ENCODE data around the gene GNG11. TPM values are rescaled to one million over a fixed set of nuclear protein-coding genes. Genes with fewer than 3 reads are reported as not detected.

Gene GNG11
- total RNA-seq, 2 experiments from 2014 or later, result not detected

DNA sequence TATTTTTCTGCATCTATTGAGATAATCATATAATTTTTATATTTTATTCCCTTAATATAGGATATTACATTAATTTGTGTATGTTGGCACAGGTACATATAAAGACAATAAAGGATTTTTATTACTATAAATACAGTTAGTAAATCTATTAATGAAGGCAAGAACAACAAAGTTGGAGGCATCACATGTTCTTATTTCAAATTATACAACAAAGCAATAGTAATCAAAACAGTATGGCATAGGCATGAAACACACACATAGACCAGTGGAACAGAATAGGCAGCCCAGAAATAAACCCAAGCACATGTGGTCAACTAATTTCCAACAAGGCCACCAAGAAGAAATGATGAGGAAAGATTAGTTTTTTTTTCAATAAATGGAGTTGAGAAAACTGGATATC is 42.2 kb upstream of the GNG11 start:
- ATAC-seq (ENCODE audit: poor library complexity), result no peak
- Mint-ChIP-seq H3K36me3 (ENCODE audit: low read depth) (no peaks in the 10 kb centered on the region), H3K27ac (no peak overlapping the region), H3K4me3 (no peak overlapping the region), H3K4me1 (ENCODE audit: low read depth) (no peaks in the 10 kb centered on the region), H3K27me3 (no peaks in the 10 kb centered on the region), H3K9me3 (peaks cover 4% of the 10 kb centered on the region)
- no peaks in the 10 kb centered on the region for H3K9me3 ChIP-seq (ENCODE audit: control insufficient read depth in 1 of 2, insufficient read depth in 1 of 2, low read length in 2 of 2)
- ChIA-PET CTCF (no interaction called here), POLR2A (no interaction called here)
- no peak overlapping the region for H3K4me3 ChIP-seq (ENCODE audit: low read length)
- no peak for DNase-seq
- TF ChIP-seq, protein P1, sequence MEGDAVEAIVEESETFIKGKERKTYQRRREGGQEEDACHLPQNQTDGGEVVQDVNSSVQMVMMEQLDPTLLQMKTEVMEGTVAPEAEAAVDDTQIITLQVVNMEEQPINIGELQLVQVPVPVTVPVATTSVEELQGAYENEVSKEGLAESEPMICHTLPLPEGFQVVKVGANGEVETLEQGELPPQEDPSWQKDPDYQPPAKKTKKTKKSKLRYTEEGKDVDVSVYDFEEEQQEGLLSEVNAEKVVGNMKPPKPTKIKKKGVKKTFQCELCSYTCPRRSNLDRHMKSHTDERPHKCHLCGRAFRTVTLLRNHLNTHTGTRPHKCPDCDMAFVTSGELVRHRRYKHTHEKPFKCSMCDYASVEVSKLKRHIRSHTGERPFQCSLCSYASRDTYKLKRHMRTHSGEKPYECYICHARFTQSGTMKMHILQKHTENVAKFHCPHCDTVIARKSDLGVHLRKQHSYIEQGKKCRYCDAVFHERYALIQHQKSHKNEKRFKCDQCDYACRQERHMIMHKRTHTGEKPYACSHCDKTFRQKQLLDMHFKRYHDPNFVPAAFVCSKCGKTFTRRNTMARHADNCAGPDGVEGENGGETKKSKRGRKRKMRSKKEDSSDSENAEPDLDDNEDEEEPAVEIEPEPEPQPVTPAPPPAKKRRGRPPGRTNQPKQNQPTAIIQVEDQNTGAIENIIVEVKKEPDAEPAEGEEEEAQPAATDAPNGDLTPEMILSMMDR (IDR thresholded peaks at IDR 0.05), result no peak
- no peak overlapping the region for H3K27ac ChIP-seq (ENCODE audit: low read depth in 1 of 2, low read length in 2 of 2)
- intact Hi-C loops (cut with DNase I, micrococcal nuclease), result no loop called here
- H3K27me3 ChIP-seq (ENCODE audit: control insufficient read depth in 1 of 2, insufficient read depth in 2 of 2, low read length in 2 of 2), result no peaks in the 10 kb centered on the region
- no peaks in the 10 kb centered on the region for H3K4me1 ChIP-seq (ENCODE audit: insufficient read depth, low read length)
- H3K36me3 ChIP-seq (ENCODE audit: insufficient read depth, low read length), result no peaks in the 10 kb centered on the region

DNA sequence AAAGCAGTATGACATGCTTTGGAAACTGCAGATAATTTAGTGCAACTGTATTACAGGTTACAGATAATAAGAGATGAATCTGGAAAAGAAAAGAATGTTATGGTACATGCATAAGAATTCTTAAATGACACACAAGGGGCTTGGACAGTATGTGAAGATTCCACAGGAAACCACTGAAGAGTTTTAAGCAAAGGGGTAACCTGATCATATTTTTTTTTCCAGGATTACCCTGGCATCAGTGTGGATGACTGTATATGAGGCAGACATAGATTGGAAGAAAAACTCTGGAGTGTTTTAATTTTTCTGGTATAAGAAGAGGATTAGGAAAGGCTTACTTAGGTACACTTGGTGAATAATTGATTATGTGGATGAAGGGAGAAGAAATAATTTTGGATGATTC is 39.1 kb upstream of the GNG11 start:
- ChIA-PET CTCF (no interaction called here), POLR2A (no interaction called here)
- no peak for DNase-seq
- H3K27ac Mint-ChIP-seq, result no peak overlapping the region
- ATAC-seq (ENCODE audit: poor library complexity), result no peak
- Histone ChIP-seq H3K27ac (ENCODE audit: low read depth in 1 of 2, low read length in 2 of 2) (no peak overlapping the region), H3K4me1 (ENCODE audit: insufficient read depth, low read length) (no peaks in the 10 kb centered on the region), H3K36me3 (ENCODE audit: insufficient read depth, low read length) (no peaks in the 10 kb centered on the region), H3K9me3 (ENCODE audit: control insufficient read depth in 1 of 2, insufficient read depth in 1 of 2, low read length in 2 of 2) (no peaks in the 10 kb centered on the region), H3K4me3 (ENCODE audit: low read length) (no peak overlapping the region), H3K27me3 (ENCODE audit: control insufficient read depth in 1 of 2, insufficient read depth in 2 of 2, low read length in 2 of 2) (no peaks in the 10 kb centered on the region)
- intact Hi-C loops (cut with DNase I, micrococcal nuclease), result no loop called here
- H3K4me1 Mint-ChIP-seq (ENCODE audit: low read depth), result no peaks in the 10 kb centered on the region
- peaks cover under 1% of the 10 kb centered on the region for H3K27me3 Mint-ChIP-seq
- TF ChIP-seq, protein P1 (IDR thresholded peaks at IDR 0.05), result no peak
- no peak overlapping the region for H3K4me3 Mint-ChIP-seq
- no peaks in the 10 kb centered on the region for H3K36me3 Mint-ChIP-seq (ENCODE audit: low read depth)
- peaks cover 4% of the 10 kb centered on the region for H3K9me3 Mint-ChIP-seq

DNA sequence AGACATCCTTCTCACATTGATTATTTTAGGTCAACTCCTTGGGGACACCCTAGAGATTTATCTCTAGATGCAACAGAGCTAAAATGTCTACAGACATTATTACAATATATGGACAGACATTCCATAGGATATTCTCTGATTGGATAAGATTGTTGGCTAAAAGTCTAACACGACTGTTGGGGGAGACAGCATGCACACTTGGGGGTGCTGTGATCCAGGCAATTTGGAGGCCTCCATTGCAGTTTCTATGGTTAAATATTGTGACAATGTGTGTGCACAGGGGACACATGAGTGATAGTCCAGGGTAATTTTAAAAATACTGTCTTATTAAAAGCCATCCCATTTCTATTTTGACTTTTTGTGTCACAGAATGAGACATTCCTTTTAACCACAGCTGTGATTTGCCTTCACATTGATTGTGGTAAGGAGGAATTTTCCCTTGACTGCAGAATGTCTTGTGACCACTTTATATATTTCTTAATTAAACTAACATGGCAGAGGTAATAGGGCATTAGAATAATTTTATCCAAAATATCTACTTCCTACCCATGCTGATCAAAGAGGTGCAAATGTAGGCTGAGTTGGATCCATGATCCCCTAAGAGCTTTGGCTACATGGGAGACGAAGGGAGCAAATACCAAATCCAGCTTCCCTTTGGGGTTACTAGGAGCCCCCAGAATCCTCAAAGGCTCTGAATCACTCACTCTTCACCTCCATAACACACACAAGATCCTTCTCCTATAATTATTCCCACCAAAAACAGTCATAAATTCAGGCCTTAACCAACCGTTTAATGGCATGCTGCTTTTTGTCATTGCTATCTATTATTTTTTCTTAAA is 38.2 kb upstream of the GNG11 start:
- CTCF ChIA-PET, result no interaction called here
- no peak for ATAC-seq (ENCODE audit: poor library complexity)
- no peak overlapping the region for H3K4me3 Mint-ChIP-seq

More for the DNA sequence above, 38.2 kb upstream of the GNG11 start:
- POLR2A ChIA-PET, result no interaction called here
- no peaks in the 10 kb centered on the region for H3K36me3 Mint-ChIP-seq (ENCODE audit: low read depth)
- Histone ChIP-seq H3K36me3 (ENCODE audit: insufficient read depth, low read length) (no peaks in the 10 kb centered on the region), H3K27ac (ENCODE audit: low read depth in 1 of 2, low read length in 2 of 2) (no peak overlapping the region), H3K9me3 (ENCODE audit: control insufficient read depth in 1 of 2, insufficient read depth in 1 of 2, low read length in 2 of 2) (no peaks in the 10 kb centered on the region), H3K27me3 (ENCODE audit: control insufficient read depth in 1 of 2, insufficient read depth in 2 of 2, low read length in 2 of 2) (no peaks in the 10 kb centered on the region), H3K4me3 (ENCODE audit: low read length) (no peak overlapping the region), H3K4me1 (ENCODE audit: insufficient read depth, low read length) (no peaks in the 10 kb centered on the region)
- H3K27ac Mint-ChIP-seq, result no peak overlapping the region
- no peak for DNase-seq
- peaks cover 9% of the 10 kb centered on the region for H3K27me3 Mint-ChIP-seq
- intact Hi-C loops (cut with DNase I, micrococcal nuclease), result no loop called here
- no peaks in the 10 kb centered on the region for H3K4me1 Mint-ChIP-seq (ENCODE audit: low read depth)
- TF ChIP-seq, protein P1 (IDR thresholded peaks at IDR 0.05), result no peak
- H3K9me3 Mint-ChIP-seq, result peaks cover 4% of the 10 kb centered on the region

Data from CD4-positive, alpha-beta T cell (primary cell).